GM15510 (cell line): Measurements from ENCODE around the gene CBFA2T3.

Experiments used
- POLR2A ChIP-seq: IDR thresholded peaks from 3 replicates; pipeline ENCODE4 v1.6.1; 2011; ENCODE audit warnings: borderline replicate concordance; ENCODE audit not compliant: insufficient read length; ENCODE audit errors: extremely low read depth

Gene CBFA2T3

DNA sequence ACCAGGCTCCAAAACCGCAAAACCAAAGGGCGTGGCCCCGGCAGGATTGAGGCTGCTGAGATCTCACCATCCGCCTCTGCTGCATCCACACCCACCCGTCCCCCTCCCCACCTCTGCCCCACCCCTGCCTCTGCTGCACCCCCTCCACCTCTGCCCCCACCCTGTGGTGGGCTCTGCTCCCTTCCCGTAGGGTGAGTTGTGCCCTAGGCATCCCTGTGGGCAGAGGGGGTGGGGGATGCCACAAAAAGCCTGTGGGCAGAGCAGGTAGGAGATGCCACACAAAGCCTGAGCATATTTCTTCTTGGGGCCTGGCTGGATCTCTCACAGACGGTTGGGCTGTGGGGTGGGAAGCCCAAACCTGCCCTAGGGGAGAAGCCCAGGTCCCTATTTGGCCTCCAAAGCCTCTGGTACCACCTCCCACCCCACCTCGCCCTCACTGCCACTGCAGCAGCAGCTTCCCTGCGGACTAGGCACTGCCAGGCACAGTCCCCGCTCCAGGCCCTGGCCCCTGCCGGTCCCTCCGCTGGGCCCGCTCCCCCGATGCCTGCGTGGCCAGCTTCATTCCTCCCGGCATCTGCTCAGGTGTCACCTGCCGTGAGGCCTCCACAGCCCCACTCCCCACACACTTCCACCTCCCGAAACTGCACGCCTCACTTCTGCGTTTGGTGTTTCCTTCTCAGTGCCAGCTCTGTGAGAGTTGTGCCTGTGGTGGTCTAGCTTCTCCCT, 99.3 kb downstream of the CBFA2T3 start:
- TF ChIP-seq POLR2A, result no peak

GRCh38 chr16:88876942-88877526, 100.0 kb downstream of the CBFA2T3 start:
- TF ChIP-seq POLR2A, result no peak

- TF ChIP-seq POLR2A, result no peak
These were observed 101.2 kb downstream of the CBFA2T3 start for GRCh38 chr16:88875703-88876234.

DNA sequence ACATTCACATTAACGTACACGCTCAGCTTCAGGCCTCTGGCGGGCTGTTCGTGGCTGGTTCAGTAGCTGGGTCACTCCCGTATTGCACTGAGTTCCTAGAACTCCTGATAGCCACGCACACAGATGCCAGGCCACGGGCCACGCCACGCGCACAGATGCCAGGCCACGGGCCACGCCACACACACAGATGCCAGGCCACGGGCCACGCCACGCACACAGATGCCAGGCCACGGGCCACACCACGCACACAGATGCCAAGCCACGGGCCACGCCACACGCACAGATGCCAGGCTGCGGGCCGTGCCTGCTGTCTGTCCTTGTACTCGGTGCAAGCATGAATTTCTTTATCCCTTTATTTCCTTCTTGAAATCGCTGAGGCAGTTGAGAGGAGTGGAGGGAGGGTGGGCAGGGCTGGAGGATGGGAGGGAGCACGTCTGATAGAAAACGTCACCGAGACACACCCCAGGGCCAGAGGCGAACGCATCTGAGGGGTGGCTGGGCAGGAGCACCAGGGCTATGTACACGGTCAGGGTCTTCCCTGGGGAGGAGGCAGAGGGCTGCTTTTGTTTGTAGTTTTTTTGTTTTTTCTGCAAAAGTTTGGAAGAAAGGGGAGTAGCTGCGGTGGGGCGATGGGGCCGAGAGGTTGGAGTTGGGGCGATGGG, 101.9 kb downstream of the CBFA2T3 start:
- TF ChIP-seq POLR2A, result no peak

DNA sequence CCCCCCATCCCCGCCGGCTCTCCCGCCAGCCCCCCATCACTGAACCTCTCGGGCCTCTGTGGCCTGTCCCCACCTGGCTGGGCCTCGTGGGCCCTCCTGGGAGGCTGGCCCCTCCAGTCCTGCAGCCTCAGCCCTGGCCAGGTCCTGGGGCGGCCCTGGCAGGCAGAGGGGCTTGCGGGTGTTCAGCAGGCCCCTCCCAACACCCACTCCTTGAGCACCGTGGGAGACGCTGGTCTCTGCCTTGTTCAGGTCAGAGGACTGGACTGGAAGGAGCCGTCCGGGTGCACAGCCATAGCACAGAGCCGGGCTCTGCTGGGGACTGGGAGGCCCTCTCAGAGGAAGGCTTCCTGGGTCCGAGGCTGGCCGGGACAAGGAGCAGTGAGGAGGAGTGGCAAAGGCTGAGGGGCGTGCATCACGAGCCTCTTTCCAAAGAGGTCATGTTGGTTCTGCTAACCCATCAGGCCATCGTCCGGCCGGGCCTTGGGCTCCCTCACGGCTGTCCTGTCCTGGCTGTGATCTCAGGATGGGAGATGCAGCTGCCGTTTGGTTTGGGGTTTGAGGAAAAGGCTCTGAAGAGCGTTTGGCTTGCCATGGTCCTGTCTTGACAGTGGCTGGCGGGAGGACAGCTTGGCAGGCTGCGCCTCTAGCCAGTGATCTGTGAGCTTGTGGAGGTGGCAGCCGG, 104.2 kb downstream of the CBFA2T3 start:
- no peak for TF ChIP-seq POLR2A

- no peak for TF ChIP-seq POLR2A
These were observed 105.1 kb downstream of the CBFA2T3 start for GRCh38 chr16:88871730-88872416.

- no peak for TF ChIP-seq POLR2A
These were observed 105.7 kb downstream of the CBFA2T3 start for GRCh38 chr16:88871349-88871702.

DNA sequence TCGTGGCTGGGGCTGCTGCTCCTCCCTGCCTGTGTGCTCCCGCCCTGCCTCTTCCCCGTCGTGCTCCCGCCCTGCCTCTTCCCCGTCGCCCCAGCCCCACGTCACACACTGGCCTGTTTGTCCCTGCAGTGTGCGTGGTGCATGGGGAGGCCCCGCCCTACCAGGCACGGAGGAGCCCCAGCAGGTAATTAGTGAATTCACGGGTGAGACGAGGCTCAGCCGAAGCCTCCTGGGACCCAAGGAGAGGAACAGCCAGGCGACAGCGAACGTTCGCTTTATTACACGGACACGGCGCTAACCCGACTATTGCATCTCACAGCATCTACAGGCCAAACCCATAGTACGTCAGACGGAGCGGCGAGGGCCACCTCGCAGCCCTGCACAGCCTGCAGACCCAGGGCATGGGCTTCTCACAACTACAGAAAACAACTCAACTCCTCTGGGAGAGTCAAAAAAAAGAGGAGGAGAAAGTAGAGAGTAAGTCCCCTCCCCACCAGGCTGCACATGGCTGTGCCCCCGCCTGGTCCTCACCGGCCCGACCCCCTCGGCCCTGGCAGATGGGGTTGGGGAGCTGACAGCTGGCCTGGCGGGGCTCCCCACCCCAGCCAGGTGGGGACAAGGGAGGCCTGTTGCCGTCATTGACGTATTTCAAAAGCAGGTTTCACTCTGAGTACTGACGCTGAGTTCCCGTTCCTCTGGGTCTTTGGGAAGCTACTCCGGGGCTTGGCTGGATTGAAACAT, 106.2 kb downstream of the CBFA2T3 start:
- no peak for TF ChIP-seq POLR2A

- no peak for TF ChIP-seq POLR2A
These were observed 107.4 kb downstream of the CBFA2T3 start for GRCh38 chr16:88869673-88869980.

GRCh38 chr16:88868974-88869672, 107.9 kb downstream of the CBFA2T3 start:
- no peak for TF ChIP-seq POLR2A

DNA sequence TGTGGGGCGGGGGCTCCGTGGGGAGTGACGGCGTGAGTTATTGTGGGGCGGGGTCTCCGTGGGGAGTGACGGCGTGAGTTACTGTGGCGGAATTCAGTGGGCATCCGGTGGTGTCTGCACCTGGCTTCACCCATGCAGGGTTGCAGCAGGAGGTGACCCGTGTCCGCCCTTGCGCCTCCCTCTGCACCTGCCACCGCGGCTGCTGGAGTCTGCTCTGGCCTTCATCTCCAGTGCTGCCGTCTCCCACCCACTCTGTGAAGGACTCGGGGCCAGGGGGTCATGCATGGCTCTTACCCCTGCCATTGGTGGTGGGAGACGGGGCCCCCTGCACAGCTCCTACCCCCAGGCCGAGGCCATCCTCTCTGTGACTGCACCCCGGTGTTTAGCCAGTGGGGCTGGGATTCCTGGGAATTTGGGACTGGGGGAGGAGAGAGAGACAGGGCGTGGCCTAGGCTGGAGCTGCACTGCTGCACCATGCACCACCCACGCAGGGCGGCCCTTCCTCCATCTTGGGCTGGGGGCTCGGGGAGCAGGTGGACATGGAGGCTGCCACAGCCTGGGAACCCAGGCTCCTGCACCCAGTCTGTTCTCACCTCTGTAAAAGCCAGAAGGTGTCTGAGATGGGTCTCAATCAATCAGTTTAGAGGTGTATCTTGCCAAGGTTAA, 109.3 kb downstream of the CBFA2T3 start:
- no peak for TF ChIP-seq POLR2A

- no peak for TF ChIP-seq POLR2A
These were observed 110.7 kb downstream of the CBFA2T3 start, which contains the start of gene PABPN1L for GRCh38 chr16:88866151-88866920. TSS of gene PABPN1L (minus strand) at chr16:88866660. CDS start at chr16:88866606, 54 bp downstream.
